Stimulated activated CD4-positive, alpha-beta T cell treated with anti-CD3 and anti-CD28 coated beads, Interleukin-4, amount 100 ng/mL, for 24 hours (primary cell): ENCODE data around the gene NOX5.

Source experiments
- DNase-seq: peaks from one replicate; pipeline ENCODE4 v3.0.0-alpha.2; 2020

NOX5 gene

DNA sequence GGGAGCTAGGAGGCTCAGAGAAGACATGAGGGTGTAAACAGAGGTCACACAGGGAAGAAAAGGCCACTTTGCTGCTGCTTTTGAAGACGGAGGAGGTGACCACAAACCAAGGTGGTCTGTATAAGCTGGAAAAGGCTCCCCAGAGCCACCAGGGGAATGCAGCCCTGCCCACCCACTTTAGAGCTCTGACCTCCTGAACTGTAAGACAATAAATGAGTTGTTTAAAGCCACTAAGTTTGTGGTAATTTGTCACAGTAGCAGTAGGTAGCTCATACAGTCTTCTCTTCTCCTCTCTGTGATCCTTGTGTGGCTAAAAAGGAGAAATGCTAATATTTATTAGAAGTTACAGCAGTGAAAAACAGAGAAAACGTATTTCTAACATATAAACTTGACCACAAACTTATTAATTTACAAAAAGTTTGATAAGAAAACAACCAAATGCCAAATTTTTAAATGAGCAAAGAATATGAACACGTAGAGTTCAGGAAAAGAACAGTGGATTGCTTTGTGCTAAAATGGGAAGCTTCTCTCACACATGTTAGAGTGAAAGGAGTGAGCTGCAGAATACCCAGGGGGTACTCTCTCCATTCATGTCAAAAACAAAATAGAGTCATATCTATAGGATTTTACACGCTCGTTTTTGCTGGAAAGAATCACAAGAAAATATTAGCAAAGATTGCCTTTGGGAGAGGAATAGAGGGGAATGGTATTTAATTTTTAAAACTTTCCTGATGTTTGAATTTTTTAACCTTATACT is 71.0 kb downstream of the NOX5 start:
- no peak for DNase-seq

DNA sequence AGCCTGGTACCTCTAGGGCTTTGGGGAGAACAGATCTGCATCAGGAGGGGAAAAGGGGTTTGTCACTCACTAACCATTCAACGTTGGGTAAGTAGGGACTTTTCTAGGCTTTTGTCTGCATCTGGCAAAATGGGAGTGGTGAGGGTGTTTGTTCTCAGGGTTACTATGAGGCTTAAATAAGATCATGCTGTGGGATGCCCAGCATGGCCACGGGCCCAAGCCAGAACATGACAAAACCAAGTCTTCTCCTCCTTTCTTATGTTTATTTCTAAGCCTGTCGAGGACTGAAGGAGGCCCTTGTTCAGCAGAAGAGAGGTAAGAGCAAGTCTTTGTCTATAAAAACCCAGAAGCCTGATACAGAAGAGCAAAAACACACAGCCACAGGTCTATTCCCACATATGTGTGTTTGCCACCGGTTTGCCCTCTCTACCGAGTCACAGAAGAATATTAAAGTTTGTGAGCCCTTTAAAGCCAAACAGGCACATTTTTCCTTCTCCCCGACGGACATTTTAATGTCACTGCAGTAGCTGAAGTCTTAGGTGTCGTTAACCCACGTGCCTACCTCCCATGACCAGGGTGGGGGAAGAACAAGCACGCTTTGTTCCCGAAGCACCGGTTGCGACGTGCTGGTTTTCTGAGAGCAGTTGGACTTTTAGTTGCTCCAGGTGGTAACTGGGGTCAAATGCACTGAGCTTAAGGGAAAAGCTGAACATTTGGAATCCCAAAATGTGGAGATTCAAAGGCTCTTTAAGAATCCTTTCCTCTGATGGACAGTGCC is 72.1 kb downstream of the NOX5 start:
- no peak for DNase-seq

DNA sequence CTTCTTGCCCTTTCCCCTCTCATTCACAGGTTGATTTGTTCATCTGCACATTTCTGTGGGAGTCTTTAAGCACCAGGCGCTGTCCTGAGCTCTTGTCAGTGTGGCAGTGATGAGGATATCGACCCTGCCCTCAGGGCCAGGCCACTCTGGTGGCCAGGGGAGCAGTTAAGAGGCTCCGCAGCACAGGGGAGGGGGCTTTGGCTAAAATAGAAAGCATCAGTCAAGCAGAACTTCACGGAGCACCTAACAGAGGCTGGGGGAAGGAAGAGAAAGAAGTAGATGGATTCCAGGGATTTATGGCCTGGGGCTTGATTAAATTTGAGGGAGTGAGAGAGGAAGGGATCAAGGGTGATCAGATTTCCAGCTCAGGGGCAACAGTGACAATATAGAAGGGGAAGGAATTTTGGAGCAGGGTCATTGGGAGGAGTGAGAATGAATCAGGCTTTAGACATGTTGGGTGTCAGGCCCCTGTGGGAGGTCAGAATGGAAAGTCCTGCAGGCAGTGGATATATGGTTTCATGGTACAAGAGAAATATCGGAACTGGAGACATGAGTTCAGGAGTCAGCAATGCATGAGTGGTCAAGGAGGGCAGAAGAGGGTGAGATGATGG is 73.0 kb downstream of the NOX5 start:
- no peak for DNase-seq

DNA sequence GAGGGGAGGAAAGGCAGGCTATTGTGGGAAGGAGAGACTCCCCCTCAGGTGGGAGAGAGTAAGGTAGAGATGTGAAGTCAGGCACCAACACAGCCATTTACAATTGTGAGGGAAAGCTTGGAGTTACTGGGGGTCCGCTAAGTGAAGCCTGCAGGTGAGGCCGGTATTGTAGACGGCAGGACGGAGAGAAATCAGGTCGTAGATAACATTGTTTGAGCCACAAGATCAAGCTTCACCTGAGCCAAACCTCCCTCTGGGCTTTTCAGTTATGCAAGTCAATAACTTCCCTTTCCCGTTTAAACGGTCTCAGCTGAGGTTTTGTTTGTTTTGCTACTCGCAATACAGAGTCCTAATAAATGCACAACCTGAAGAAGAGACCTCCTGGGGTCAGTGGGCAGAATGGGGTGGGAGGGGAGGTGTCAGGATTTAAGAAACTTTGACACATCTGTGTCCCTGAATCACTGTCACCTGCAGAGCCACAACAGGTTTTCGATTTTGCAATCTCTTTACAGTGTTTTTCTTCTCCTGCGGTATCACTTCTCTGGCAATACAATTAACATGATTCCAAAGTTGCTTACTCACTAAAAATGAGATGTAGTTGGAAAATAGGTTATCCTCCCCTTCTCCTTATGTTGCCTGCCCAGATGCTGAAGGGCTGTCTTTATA is 73.9 kb downstream of the NOX5 start:
- no peak for DNase-seq

DNA sequence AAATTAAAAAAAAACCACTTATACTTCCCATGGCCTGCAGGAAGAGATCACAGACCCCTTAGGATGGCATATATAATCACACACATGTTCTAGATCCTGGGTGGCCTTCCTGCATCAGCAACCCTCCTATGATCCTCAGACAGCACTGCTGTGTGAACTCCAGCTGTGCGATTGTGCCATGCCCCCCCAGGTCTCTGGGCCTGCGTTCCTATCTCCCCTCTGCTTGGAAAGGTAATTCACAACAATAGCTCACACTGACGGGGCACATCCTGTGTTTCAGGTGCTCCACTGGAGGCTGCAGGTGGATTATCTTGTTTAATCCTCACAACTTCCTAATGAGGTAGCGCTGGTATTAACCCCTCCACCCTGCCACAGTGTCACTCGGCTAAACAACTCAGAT is 74.8 kb downstream of the NOX5 start:
- DNase-seq = no peak

DNA sequence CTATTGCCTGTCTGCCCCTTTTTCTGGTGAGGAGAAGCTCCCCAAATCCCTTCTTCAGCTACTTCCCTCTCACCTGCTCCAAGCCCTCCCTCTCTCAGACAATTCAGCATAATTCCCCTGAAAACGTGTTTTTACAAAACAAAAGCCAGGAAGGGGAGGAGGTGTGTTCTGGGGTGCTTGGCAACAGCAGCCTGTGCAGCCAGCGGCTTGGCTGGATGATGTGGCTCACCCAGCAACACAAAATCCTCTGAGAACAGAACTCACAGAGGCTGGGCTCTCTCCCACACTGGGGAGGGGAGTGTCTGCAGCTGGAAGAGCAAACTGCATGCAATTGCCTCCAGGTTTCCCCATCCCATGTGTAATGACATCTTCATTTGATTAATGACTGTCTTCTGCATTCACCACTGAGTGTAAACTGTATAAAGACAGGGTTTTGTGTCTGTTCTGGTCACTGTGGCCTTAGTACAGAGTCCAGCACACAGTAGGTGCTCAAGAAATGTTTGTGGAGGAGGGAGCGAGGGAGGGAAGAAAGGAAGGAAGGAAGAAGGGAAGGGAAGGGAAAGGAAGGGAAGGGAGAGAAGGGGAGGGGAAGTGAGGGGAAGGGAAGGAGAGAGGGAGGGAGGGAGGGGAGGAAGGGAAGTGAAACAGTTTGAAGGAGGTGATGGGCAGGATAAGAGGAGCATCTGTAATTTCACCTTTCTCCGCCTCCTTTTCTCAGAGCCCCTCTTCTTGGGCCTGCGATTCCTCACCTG is 75.9 kb downstream of the NOX5 start:
- DNase-seq = no peak

DNA sequence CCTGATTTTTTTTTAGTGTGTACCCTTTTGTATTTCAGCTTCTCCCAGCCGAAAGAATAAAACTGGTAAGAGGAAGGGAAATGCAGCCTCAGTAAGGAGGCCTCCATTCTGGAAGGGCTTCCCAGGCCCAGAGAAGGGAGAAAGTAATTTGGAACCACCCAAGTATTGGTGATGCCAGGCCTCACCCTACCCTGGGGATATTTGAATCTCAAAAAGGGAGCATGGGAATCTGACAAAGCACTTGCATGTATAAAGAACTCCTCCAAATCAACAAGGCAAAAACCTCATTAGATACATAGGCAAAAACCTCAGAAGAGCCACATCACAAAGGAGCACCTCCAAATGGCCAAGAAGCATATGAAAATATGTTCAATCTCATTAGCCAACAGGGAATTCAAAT is 77.2 kb downstream of the NOX5 start:
- DNase-seq = no peak

DNA sequence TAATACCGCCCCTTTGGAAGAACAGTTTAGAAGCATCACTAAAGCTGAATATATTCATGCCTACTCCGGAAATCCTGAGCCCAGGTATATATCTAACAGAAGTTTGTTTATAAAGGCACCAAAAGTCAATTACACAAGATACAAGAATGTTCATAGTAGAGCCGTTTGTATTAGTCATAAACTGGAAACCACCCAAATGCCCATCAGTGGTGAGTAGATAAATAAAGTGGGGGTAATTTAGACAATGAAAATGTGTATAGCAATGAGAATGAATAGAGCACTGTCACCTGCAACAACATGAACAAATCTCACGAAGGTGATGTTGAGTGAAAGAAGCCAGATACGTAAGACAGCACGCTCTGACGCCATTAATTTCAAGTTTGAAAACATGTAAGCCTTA is 77.7 kb downstream of the NOX5 start:
- DNase-seq = no peak

DNA sequence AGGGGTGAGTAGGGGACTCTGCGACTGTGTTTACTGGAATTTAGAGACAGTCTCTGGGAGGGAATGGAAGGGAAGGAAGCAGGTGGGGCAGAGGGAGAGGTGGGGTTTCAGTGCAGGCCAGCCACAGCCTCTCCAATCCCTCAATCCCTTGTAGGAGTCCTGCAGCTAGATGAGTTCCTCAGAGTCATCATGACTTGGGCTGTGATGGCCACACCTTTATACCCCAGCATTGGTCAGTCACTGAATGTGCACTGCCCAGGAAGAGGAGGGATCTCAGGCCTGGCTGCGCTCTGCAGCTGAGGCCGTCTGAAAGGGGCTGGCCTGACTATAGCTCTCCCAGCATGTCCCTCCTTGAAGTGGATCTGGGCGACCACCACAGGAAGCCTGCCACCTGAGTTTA is 78.6 kb downstream of the NOX5 start:
- DNase-seq = no peak

DNA sequence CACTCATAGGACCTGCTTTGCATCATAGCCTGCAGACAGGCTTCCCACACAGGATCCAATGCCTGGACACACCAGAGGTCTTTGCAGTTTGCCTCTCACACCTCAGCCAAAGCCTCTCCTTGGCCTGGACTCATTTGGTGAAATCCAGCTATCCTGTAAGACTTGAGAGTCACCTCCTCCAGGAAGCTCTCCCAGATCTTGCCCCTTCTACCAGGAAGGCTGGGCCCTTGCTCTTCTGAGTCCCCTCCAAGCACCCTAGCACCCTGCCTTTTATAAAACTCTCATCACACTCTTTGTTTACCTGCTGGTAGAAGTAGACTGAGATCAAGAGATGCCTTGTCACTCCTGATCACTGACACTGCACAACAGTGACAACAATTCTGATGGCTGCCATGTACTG is 79.1 kb downstream of the NOX5 start:
- DNase-seq = no peak

DNA sequence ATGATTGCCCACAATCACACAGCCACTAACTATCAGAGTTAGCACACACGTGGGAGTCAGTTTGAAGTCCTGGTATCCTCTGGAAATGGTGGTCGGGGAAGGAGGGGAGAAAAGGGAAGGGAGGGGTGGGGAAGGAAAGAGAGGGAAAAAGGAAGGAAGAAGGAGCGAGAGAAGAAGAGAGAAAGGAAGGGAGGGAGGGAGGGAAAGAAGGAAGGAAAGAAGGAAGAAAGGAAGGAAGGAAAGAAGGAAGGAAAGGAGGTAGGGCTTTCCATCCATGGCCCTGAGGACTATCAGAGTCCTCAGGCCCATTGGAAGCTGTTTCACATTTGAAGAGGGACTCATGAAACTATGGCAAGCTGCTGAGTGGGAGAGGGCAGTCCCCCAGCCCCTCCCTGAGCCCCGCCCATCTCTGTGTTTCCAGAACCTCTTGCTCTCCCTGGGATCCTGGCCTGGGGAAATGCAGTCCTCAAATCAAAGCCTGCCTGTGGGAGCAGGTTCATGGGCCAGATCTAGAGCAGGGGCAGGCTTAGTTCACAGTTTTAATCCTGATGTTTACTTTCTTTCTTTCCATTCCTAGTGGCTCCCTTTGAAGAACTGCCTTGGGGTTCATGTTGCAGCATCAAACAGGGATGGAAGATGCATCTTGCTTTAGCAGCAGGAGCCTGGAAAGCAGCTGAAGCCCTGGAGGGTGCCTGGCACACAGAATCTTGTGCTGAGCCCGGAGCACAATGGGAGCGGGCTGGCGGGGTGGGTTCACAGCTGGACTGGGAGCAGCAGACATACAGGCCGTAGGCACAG is 79.8 kb downstream of the NOX5 start:
- no peak for DNase-seq

DNA sequence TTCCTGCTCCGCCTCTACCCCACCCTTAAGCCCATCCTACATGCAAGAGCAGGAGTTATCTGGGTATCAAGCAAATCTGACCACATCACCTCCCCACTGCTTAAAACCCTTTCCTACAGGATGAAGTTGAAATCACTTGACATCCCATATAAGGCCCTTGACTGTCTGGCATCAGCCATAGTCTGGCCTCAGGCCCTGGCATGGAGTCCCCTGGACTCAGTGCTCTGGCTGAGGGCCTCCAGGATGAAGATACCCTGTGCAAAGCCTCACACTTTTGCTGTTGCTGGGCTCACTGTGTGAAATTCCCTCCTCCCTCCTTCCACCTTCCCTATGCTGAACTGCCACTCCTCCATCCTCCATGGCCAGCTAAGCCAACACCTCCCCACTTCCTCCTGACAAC is 80.8 kb downstream of the NOX5 start:
- DNase-seq = no peak

DNA sequence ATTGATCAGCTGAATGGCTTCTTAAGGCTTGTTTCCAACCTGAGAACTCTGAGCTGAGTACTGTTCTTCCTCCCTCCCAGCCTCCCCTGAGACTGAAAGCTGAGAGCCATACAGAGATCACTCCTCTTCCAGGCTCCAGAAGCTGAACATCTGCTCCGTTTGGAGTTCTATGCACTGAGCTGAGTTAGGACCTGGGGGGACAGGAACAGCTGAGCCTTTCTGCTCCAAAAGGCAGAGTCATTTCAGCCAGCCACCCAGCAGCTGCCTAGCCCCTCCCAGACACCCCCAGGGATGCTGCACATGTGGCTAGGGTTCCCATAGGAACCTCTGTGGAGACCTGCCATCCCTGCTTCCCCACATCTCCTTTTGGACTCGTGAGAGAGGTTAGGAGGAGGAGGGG is 81.7 kb downstream of the NOX5 start:
- DNase-seq = no peak

DNA sequence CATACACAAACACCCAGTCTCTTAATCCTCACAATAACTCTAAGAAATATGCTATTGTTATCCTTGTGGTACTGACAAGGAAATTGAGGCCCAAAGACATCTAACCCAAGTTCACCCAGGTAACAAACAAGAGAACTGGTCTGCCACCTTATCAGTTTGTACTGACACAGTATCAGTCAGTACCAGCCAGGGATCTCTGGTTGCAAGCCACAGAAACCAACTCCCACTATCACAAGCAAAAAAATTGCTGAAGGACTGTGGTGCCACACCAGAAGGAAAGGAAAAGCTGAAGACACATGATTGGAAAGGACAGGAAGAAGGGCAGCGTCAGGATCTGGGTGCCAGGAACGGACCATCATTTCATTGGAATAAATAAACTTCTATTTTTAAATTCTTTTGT is 82.1 kb downstream of the NOX5 start:
- DNase-seq = no peak

DNA sequence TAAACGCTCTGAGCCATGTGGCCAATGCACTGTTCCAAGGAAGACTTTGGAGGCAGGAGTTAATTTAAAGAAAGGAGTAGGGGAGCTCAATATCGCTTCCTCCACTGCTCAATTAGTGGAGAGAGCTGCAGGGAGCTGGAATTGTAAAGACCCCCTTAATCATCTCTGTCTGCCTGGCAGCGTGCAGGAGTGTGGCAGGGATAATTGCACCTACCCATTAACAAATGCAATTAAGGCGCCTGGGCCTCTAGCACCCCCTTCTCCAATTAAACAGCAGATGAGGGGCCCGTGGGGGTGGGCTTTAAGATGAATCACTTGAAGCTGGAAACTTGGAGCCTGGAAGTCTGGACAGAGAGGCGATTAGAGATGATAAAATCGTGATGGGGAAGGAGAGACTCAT is 84.3 kb downstream of the NOX5 start:
- DNase-seq = no peak

DNA sequence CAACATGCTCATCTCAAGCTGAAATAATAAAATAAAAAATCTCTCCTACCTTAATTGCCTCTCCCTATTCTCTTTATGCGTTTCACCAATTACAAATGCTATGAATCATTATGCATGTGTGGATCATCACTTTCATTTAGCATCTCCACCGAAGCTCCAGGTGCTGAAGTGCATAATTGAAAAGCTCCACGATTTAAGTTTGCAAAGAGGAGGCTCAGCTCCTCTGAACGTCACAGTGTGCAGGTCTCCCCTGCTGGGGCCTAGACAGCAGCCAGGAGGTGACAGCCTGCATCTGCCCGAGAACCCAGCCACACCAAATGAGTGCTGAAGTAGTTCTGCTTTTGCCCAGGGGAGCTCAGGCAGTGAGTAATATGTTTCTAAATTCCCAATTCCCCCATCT is 85.4 kb downstream of the NOX5 start:
- DNase-seq = no peak

DNA sequence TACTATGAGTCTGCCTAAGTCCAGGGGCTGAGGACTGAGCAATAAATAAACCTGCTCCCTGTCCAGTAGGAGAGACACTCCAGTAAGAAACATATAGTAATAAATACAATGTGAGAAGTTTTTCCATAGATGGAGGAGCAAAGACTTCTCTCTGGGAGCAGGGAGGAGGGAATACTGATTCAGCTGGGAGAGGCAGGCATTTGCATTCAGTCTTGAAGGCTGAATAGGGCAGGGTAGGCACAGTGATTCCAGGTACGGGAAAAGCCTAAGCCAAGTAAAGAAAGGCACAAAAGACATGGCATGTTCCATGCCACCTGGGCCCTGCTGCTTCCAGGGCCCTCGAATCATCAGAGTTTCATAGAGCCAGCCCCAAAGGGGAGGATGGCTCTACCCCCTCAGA is 86.3 kb downstream of the NOX5 start:
- no peak for DNase-seq

DNA sequence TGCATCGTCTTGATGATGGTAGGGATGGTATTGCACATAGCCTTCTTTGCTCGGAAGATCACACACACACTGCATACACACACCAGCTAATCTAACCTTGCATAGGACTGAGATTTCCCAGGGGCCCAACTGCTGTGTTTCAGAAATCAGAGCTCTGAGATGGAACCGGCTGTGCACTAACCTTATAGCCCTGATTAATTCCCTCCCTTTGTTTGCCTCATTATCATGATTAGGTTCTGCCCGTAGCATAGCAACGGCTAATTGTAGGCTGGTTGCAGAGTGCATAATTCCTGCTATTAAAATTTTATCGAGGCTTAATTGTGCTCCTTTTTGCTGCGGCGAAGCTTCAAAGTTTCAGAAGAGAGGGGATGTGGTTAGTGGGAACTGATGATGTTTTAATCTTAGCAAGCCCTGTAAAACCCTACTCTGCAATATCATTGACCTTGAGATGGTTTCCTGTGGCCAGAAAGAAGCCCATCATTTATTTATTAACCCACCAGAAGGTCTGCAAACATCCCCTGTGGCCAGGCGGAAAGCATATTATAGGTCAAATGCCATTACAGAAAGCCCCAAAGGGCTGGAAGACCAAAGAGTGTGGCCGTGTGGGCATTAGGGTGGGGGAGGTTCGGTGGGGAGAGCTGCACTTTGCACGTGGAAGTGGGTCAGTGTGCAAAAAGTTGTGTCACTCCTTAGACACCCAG is 89.7 kb downstream of the NOX5 start:
- DNase-seq = no peak

DNA sequence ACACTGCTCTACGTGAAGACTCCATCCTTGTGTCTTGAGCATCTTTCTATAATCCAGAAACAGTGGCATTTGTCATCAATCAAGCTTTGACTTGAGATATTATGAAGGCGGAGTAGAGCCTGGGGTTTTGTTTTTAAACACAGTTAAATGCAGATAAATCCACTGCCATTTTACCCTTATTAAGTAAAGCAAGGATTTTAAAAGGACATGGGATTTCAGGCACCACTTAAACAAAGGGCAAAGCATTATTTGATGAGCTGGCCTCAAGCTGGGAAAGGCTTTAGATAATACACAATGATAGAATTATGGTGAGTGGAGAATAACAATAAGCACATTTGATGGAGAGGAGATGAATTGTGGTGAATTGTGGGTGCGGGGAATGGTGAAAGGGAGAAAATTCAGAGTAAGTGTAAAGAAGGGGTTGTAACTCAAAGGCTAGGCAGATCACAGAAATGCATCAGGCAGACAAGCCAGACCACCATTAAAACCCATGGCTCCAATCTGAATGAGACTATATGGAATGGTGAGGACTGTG is 91.0 kb downstream of the NOX5 start:
- no peak for DNase-seq

DNA sequence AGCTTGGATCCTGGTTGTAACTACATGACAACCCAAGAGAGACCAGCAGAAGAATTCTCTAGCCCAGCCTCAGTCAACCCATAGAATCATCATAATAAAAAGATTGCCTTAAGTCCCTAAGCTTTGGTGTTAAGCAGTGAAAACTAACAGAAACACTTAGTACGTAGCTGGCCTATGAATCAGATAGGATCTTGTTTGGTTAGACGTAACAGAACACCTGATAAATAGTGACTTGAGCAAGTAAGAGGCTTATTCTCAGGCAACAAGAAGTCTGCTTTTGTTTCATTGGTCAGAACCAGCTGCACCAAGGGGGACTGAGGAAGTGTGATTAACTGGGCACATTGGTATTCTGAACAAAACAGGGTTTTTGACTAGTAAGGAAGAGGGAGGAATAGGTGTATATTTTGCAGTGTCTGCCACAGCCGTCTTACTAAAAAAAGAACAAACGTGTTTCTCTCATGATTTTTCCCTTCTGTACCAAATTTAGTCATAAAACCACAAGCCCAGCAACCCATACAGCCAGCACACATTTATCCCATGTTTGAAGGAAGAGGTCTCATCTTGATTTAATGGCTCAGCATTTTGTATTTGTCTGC is 92.6 kb downstream of the NOX5 start:
- DNase-seq = no peak
